Measurements from ENCODE around the gene ZSCAN1. TPM values are rescaled to one million over a fixed set of nuclear protein-coding genes. Genes with fewer than 3 reads are reported as not detected.

Gene ZSCAN1
- total and polyA plus RNA-seq, 8 donors = 0.20 to 0.92 (median 0.44) TPM; not detected in 5

DNA sequence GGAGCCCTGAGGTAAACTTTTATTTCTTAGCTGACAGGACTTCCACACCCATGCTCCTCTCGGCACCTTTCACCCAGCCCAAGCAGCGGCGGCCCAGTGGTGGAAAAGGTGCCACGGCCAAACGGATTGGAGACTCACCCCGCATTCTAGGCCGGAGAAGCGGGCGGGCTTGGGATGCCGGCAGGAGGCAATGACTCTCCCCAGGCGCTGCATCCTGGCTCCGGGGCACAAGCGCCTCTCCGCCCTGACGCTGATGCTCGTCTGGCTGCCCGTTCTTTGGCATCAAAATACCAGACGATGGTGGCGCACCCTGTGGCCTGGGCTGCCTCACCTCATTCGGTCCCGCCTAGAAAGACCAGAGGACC, 24.5 kb upstream of the ZSCAN1 start:
- DNase-seq = no peak
- intact Hi-C loops (cut with DNase I; ENCODE audit: low total_unique reads) = no loop called here
- H3K9me3 ChIP-seq = peaks cover 70 to 99% (median 96%) of the 10 kb centered on the region in 4 donors
- peak overlapping the region in 3 of 5 donors; percentile 13 to 71 (median 46) for H3K27ac ChIP-seq
- H3K36me3 ChIP-seq = peaks cover 0 to 36% (median 31%) of the 10 kb centered on the region in 4 donors
- H3K4me1 ChIP-seq = peaks cover 0 to 24% (median 10%) of the 10 kb centered on the region in 4 donors
- peak overlapping the region in 2 of 4 donors; percentile 39 to 45 for H3K4me3 ChIP-seq
- WGBS, 5 donors = 2 to 5% (median 4%) methylated on average over 14 to 21 of the region's 21 CpGs
- no peaks in the 10 kb centered on the region for H3K27me3 ChIP-seq
- TF ChIP-seq POLR2AphosphoS5 (IDR thresholded peaks at IDR 0.05) (no peak), POLR2A (IDR thresholded peaks at IDR 0.05) (no peak), EP300 (IDR thresholded peaks at IDR 0.05) (no peak)
- TF ChIP-seq, protein P1, sequence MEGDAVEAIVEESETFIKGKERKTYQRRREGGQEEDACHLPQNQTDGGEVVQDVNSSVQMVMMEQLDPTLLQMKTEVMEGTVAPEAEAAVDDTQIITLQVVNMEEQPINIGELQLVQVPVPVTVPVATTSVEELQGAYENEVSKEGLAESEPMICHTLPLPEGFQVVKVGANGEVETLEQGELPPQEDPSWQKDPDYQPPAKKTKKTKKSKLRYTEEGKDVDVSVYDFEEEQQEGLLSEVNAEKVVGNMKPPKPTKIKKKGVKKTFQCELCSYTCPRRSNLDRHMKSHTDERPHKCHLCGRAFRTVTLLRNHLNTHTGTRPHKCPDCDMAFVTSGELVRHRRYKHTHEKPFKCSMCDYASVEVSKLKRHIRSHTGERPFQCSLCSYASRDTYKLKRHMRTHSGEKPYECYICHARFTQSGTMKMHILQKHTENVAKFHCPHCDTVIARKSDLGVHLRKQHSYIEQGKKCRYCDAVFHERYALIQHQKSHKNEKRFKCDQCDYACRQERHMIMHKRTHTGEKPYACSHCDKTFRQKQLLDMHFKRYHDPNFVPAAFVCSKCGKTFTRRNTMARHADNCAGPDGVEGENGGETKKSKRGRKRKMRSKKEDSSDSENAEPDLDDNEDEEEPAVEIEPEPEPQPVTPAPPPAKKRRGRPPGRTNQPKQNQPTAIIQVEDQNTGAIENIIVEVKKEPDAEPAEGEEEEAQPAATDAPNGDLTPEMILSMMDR (IDR thresholded peaks at IDR 0.05) = no peak

DNA sequence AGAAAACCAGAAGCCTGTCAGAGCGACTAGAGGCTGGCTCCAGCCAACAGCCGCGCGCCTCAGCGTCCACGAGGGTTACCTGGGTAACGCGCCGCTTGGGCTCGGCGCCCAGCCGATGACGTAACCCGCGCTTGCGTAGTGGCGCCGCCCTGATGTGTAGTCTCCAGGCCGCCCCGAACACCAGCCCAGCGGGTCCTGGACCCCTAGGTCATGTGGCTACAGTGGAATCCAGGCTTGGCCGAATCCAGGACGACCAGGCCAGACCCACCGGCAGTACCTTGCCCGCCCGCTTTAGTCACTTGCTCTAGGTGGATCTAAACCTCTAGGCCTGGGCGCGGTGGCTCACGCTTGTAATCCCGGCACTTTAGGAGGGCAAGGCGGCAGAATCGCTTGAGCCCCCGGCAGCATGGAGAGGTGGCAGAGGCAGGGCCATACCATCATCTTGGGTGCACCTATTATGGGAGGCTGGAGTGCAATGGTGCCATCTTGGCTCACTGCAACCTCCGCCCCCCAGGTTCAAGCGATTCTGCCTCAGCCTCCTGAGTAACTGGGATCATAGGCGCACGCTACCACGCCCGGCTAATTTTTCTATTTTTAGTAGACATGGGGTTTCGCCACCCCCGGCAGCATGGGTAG, 24.0 kb upstream of the ZSCAN1 start:
- 5 to 22% (median 14%) methylated on average over 18 to 41 of the region's 41 CpGs for WGBS, 5 donors
- TF ChIP-seq POLR2AphosphoS5 (IDR thresholded peaks at IDR 0.05) = peak in 1 of 3 donors; percentile 59
- TF ChIP-seq, protein P1 (IDR thresholded peaks at IDR 0.05) = no peak
- Histone ChIP-seq H3K27me3 (no peaks in the 10 kb centered on the region), H3K36me3 (peaks cover 0 to 31% (median 27%) of the 10 kb centered on the region in 4 donors), H3K4me3 (peak overlapping the region; percentile 9 to 45 (median 28)), H3K4me1 (peaks cover 0 to 20% (median 8%) of the 10 kb centered on the region in 4 donors), H3K27ac (peak overlapping the region in 3 of 5 donors; percentile 13 to 71 (median 46)), H3K9me3 (peaks cover 65 to 98% (median 92%) of the 10 kb centered on the region in 4 donors)
- peak; percentile 72 to 98 for DNase-seq
- intact Hi-C loops (cut with DNase I; ENCODE audit: low total_unique reads) = loop anchor here (10.0 kb wide), 1 partner anchor 145 kb away; the partner anchor contains the start of gene ZNF329

DNA sequence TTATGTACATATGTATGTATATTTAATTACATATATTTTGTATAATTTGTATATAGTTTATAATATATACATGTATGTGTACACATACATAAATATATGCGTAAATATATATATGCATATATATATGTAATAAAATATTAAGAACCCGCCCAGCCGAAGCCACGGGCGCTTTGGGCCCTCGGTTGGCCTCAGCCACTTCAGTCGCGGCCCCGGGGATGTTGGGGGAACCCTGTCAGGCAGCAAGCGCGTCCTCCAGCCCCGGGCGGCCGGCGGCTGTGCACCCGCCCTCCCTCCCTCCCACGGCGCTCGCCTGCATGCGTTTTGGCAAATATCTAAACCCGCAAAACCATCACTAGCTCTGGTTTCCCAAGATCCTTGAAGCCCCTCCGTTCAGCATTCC, 23.3 kb upstream of the ZSCAN1 start:
- peaks cover 0 to 20% (median 8%) of the 10 kb centered on the region in 4 donors for H3K4me1 ChIP-seq
- peaks cover 60 to 96% (median 89%) of the 10 kb centered on the region in 4 donors for H3K9me3 ChIP-seq
- peak overlapping the region in 1 of 4 donors; percentile 39 for H3K4me3 ChIP-seq
- no peak for DNase-seq
- TF ChIP-seq EP300 (IDR thresholded peaks at IDR 0.05) (no peak), POLR2A (IDR thresholded peaks at IDR 0.05) (no peak), POLR2AphosphoS5 (IDR thresholded peaks at IDR 0.05) (no peak)
- TF ChIP-seq, protein P1 (IDR thresholded peaks at IDR 0.05) = no peak
- intact Hi-C loops (cut with DNase I; ENCODE audit: low total_unique reads) = loop anchor here (10.0 kb wide), 1 partner anchor 144 kb away; the partner anchor contains the start of gene ZNF329
- 57 to 86% (median 78%) methylated on average over 22 of the region's 22 CpGs for WGBS, 5 donors
- H3K27ac ChIP-seq = no peak overlapping the region
- H3K36me3 ChIP-seq = peaks cover 0 to 24% (median 20%) of the 10 kb centered on the region in 4 donors
- H3K27me3 ChIP-seq = no peaks in the 10 kb centered on the region

DNA sequence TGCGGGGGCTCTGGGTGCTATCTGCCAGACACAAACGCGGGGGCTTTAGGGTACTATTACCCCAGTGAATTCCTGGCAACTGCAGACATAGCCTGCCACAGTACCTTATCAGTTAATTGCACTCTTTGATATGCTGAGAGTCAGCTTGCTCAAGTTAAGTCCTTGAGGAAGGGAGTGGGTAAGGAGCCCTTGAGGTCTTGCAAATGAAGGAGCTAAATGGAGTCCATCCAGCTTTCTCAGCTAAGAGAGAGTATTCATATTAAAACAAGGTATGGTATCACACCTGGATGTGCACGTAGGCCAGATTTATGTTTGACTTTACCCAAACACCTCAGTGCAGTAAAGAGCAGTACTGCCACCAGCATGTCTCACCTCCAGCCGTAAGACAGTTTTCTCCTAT, 19.7 kb upstream of the ZSCAN1 start:
- peaks cover 0 to 15% (median 7%) of the 10 kb centered on the region in 4 donors for H3K4me1 ChIP-seq
- H3K27me3 ChIP-seq = no peaks in the 10 kb centered on the region
- H3K27ac ChIP-seq = no peak overlapping the region
- H3K36me3 ChIP-seq = no peaks in the 10 kb centered on the region
- H3K9me3 ChIP-seq = peaks cover 43 to 91% (median 75%) of the 10 kb centered on the region in 4 donors
- no peak for DNase-seq
- intact Hi-C loops (cut with DNase I; ENCODE audit: low total_unique reads) = loop anchor here (10.0 kb wide), 1 partner anchor 141 kb away; the partner anchor contains the start of gene ZNF329
- no peak overlapping the region for H3K4me3 ChIP-seq
- WGBS, 5 donors = 26 to 54% (median 34%) methylated on average over 4 to 5 of the region's 5 CpGs
- TF ChIP-seq, protein P1 (IDR thresholded peaks at IDR 0.05) = no peak
- TF ChIP-seq POLR2A (IDR thresholded peaks at IDR 0.05) (no peak), EP300 (IDR thresholded peaks at IDR 0.05) (no peak), POLR2AphosphoS5 (IDR thresholded peaks at IDR 0.05) (no peak)
